ENCODE results near the gene OSBPL3.
"Not testable (repeated sequence)": the region's sequence is repeated elsewhere in the genome, so short reads cannot be mapped to it uniquely, and the experiment has no call there.

Gene OSBPL3, protein sequence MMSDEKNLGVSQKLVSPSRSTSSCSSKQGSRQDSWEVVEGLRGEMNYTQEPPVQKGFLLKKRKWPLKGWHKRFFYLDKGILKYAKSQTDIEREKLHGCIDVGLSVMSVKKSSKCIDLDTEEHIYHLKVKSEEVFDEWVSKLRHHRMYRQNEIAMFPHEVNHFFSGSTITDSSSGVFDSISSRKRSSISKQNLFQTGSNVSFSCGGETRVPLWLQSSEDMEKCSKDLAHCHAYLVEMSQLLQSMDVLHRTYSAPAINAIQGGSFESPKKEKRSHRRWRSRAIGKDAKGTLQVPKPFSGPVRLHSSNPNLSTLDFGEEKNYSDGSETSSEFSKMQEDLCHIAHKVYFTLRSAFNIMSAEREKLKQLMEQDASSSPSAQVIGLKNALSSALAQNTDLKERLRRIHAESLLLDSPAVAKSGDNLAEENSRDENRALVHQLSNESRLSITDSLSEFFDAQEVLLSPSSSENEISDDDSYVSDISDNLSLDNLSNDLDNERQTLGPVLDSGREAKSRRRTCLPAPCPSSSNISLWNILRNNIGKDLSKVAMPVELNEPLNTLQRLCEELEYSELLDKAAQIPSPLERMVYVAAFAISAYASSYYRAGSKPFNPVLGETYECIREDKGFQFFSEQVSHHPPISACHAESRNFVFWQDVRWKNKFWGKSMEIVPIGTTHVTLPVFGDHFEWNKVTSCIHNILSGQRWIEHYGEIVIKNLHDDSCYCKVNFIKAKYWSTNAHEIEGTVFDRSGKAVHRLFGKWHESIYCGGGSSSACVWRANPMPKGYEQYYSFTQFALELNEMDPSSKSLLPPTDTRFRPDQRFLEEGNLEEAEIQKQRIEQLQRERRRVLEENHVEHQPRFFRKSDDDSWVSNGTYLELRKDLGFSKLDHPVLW

DNA sequence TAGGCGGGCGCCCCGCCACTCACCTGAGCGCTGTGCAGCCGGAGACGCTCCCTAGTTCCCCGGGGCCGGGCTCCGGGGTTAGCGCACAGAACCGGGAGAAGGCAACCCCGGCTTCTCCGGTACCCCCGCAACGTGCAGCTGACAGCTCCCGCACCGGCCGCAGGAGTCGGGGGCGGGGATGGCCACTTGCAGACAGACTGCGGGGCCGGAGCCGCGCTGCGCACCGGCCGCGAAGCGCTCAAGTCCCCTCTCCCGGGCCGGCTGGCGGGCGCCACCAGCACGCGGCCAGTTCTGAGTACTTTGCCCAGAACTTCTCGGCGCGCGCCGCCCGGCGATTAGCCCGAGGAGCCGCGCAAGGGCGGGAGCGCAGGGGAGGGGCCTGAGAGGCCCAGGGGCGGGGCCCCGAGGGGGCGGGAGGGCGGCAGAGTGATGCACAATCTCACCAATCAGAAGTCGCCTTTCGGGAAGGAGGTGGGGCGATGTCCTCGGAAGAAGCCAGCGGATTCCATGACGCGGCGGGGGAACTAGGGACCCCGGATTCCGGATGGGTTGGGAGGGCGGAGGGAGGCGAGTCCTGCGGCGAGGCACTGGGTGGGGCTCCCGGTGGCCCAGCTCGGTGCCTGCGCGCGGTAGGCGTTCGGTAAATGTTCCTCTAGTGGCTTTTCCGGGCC lies at the start of gene OSBPL3:
Gene OSBPL3 (minus strand): TSS at position 316 of the 671 bp plus-strand sequence. CDS start 87,706 bp downstream, outside the sequence.
- DNase-seq = peak; percentile 97

- peak; percentile 17 for DNase-seq
Observed at GRCh38 chr7:25029075-25029474, 49.1 kb upstream of the OSBPL3 start.

DNA sequence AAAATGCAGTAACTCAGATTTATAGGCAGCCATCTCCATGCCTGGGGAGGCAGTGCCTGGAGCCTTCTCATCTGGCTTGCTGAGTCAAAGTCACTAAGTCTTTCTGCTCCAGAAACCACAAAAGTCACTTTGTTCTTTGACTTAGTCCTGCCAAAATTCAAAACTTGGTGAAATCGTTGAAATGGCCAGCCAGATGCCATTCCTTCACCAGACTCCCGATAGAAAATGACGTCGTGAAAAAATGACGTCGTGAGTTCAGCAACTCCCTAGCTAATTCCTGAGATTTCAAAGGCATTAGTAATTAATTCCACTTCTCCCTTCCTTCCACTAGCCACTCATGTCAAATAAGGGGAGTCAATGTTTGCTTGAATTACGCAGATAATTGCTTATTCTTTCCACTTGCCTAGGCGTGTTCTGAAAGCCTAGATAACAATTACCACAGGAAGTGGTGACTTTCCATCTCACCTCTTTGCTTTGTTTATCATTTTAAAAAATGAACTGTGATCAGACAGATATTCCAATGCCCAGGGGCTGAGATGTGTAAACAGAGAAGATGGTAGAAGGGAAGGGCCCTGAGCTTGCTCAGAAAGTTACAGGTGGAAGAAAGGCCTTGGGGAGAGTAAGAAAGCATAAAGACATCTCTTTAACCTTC lies 48.5 kb upstream of the OSBPL3 start:
- DNase-seq = peak; percentile 61

- DNase-seq = no peak
Observed at GRCh38 chr7:25026156-25026555, 46.2 kb upstream of the OSBPL3 start.

- no peak for DNase-seq
Observed at GRCh38 chr7:25025218-25025671, 45.3 kb upstream of the OSBPL3 start.

DNA sequence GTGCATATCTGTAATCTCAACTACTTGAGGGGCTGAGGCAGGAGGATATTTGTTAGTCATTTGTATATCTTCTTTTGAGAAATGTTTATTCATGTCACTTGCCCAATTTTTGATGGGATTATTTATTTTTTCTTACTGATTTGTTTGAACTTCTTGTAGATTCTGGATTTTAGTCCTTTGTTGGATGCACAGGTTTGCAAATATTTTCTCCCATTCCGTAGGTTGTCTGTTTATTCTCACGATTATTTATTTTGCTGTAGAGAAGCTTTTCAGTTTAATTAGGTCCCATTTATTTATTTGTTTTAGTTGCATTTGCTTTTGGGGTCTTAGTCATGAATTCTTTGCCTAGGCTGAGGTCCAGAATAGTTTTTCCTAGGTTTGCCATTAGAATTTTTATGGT lies 44.1 kb upstream of the OSBPL3 start:
- DNase-seq = no peak

GRCh38 chr7:25017671-25018070 lies 37.7 kb upstream of the OSBPL3 start:
- DNase-seq = not testable (repeated sequence)

DNA sequence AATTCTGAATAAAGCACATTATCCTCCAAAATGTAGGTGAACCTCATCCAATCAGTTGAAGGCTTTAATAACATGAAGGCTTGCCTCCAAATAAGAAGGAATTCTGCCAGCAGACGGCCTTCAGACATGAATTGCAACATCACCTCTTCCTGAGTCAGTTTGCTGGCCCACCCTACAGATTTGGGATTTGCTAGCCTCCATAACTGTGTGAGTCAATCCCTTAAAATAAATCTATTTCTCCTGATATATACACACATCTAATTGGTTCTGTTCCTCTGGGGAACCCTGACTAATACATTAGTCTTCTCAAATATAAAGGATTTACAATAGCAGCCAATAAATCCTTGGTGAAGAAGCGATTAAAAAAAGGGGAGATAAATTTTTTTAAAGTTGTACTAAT lies 34.8 kb upstream of the OSBPL3 start:
- DNase-seq = no peak

GRCh38 chr7:25012710-25013109 lies 32.7 kb upstream of the OSBPL3 start:
- DNase-seq = not testable (repeated sequence)

GRCh38 chr7:25012254-25012653 lies 32.3 kb upstream of the OSBPL3 start:
- DNase-seq = no peak

GRCh38 chr7:25009257-25009656 lies 29.3 kb upstream of the OSBPL3 start:
- DNase-seq = no peak

GRCh38 chr7:25007668-25008067 lies 27.7 kb upstream of the OSBPL3 start:
- no peak for DNase-seq

DNA sequence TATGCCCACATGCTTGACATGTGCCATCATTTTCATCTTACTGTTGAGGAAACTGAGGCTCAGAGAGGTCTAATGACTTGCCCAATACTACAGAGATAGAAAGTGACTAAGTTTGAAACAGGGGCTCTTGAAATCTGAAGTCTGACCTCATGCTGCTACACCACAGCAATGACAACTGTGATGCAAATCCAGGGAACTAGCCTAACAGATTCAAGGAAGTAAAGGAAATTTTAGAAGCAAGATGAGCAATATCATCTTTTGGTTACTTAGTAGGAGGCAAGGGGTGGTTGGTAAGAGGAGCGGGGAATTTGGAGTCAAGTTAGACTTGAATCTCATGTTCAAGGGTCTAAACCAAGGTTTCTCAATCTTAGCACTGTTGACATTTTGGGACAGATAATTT lies 26.3 kb upstream of the OSBPL3 start:
- DNase-seq = no peak

DNA sequence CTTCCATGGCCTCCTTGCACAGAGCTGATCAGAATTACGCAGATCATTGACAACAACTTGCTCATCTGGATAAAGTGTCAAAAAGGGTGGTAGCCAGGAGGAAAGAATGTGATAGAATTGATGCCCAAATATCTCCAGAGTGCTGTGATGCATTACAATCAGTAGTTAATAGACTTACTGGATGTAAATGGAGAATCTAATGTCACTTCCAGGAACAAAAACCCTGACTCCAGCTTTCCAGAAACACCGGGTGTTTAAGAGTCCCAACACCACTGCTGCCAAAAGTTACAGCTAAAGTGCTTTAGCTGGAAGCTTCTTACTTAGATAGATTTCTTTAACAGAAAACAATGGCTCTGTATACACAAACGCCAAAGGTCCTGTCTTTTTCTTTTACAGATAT lies 25.7 kb upstream of the OSBPL3 start:
- no peak for DNase-seq

DNA sequence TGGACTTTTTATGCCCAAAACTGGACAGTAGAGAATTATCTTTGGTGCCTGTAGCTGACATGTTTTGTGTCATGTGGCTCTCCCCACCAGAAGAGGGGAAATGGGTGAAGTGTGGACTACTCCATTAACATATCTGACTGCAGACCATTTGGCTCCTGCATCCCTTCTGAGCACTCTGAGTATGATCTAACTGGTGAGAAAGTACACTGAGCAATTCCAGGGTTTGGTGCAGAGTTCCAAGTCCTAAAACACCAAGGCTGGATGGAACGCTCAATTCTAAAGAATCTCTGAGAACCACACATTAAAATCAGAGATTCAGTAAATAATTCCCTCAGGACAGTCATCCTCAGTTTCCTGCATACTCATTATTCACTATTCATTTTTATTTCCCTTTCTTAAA lies 22.8 kb upstream of the OSBPL3 start:
- no peak for DNase-seq

- DNase-seq = no peak
Observed at GRCh38 chr7:24995466-24995865, 15.5 kb upstream of the OSBPL3 start.

- DNase-seq = no peak
Observed at GRCh38 chr7:24992314-24992713, 12.3 kb upstream of the OSBPL3 start.

- no peak for DNase-seq
Observed at GRCh38 chr7:24991353-24991752, 11.4 kb upstream of the OSBPL3 start.

DNA sequence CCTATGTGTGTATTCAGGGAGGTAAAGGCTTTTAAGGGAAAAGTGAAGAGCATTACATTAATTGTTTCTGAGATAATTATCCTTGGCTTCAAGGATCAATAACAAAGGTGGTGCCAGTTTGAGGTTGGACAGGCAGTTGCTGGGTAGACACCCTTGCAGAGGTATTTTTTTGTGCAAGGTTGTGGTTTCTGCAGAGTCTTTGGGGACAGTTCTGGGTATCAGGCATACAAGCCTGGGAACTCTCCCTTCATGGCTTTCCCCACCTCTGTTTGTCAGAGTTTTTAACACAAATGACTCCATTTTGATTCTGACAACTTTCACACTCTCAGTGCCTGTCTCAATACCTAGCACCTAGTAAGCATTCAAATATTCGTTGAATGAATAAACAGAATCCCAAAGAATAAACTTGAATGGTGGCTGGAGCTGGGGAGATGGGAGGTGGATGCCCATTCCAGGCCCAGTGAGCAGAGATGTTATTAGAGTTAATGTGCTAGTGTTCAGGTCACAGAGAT lies 7.4 kb upstream of the OSBPL3 start:
- DNase-seq = no peak

GRCh38 chr7:24982917-24983316 lies 2.9 kb upstream of the OSBPL3 start:
- no peak for DNase-seq

GRCh38 chr7:24981171-24981951 lies 1.4 kb upstream of the OSBPL3 start:
- DNase-seq = peak; percentile 48

Data from CD4-positive, alpha-beta T cell treated with Interleukin-17A for 1 hour (primary cell).